SK-N-SH (cell line): Measurements from ENCODE around the gene MEX3A. TPM values are rescaled to one million over a fixed set of nuclear protein-coding genes. Genes with fewer than 3 reads are reported as not detected.

Experiments
- CTCF ChIA-PET: fragments of 300-600, 350-600 bp; formaldehyde crosslinking; extraction: SDS; loops from one replicate; lab custom pipeline; 2021; lab: Yijun Ruan, JAX
- POLR2A ChIA-PET: fragments of 350-600 bp; sonication (Branson Sonifier 250); formaldehyde crosslinking; extraction: SDS; loops from one replicate; lab custom pipeline; 2020; ENCODE audit warnings: antibody characterized with exemption, inconsistent platforms; lab: Yijun Ruan, JAX
- DNase-seq: peaks from one replicate; pipeline ENCODE4 v3.0.0; 2012
- H2AFZ ChIP-seq: fragments of 200-600 bp; sonication (generic); 2 replicates; pipeline ENCODE4 v1.8.1; 2016; ENCODE audit warnings: antibody characterized with exemption, mild to moderate bottlenecking, low read depth
- H3F3A ChIP-seq: fragments of 200-600 bp; sonication (generic); replicated peaks from 2 replicates; pipeline ENCODE3; 2016; ENCODE audit warnings: antibody characterized with exemption, mild to moderate bottlenecking; ENCODE audit not compliant: insufficient read depth
- H3K27ac ChIP-seq, 2 experiments: fragments of 200-500 bp in 1 of 2; fragments of 200-600 bp in 1 of 2; sonication (Bioruptor generic) in 1 of 2; sonication (generic), shearing (Covaris generic) in 1 of 2; 2 replicates each; pipeline versions ENCODE4 v1.5.1 to v1.6.1; 2014 to 2016; ENCODE audit warnings: low read depth in 2 of 2, inconsistent platforms in 1 of 2, low read length in 1 of 2, mild to moderate bottlenecking in 1 of 2, mixed read lengths in 1 of 2
- H3K27me3 ChIP-seq: fragments of 200-600 bp; sonication (generic), shearing (Covaris generic); 2 replicates; pipeline ENCODE4 v1.6.1; 2016; ENCODE audit warnings: mixed run types; ENCODE audit not compliant: insufficient read depth
- H3K36me3 ChIP-seq, 2 experiments: fragments of 200-500 bp in 1 of 2; fragments of 200-600 bp in 1 of 2; sonication (Bioruptor generic) in 1 of 2; sonication (generic) in 1 of 2; replicated peaks in 1 of 2; 2 replicates each; pipeline versions ENCODE3 to v1.5.1; 2014 to 2016; ENCODE audit warnings: low read length in 1 of 2, mild to moderate bottlenecking in 1 of 2; ENCODE audit not compliant: insufficient read depth in 2 of 2, control insufficient read depth in 1 of 2
- H3K4me1 ChIP-seq, 2 experiments: fragments of 200-500 bp in 1 of 2; fragments of 200-600 bp in 1 of 2; sonication (Bioruptor generic) in 1 of 2; sonication (generic), shearing (Covaris generic) in 1 of 2; 2 replicates each; pipeline versions ENCODE4 v1.5.1 to v1.6.1; 2014 to 2016; ENCODE audit warnings: low read depth in 1 of 2, low read length in 1 of 2, mixed run types in 1 of 2; ENCODE audit not compliant: insufficient read depth in 2 of 2, control insufficient read depth in 1 of 2
- H3K4me2 ChIP-seq: fragments of 200-600 bp; sonication (generic), shearing (Covaris generic); 2 replicates; pipeline ENCODE4 v1.6.1; 2017; ENCODE audit warnings: mixed run types
- H3K4me3 ChIP-seq, 2 experiments: fragments of 200-500 bp in 1 of 2; fragments of 200-600 bp in 1 of 2; sonication (Bioruptor generic) in 1 of 2; sonication (generic), shearing (Covaris generic) in 1 of 2; 2 replicates each; pipeline versions ENCODE4 v1.5.1 to v1.8.1; 2014 to 2016; ENCODE audit warnings: low read depth in 2 of 2, inconsistent platforms in 1 of 2, low read length in 1 of 2, mild to moderate bottlenecking in 1 of 2, mixed read lengths in 1 of 2, moderate library complexity in 1 of 2
- H3K79me2 ChIP-seq: fragments of 200-600 bp; sonication (generic); 2 replicates; pipeline ENCODE4 v1.8.1; 2017; ENCODE audit warnings: mild to moderate bottlenecking; ENCODE audit not compliant: insufficient read depth
- H3K9ac ChIP-seq: fragments of 200-600 bp; sonication (generic); 2 replicates; pipeline ENCODE4 v1.6.1; 2017; ENCODE audit warnings: mixed run types
- H3K9me2 ChIP-seq: fragments of 200-600 bp; sonication (generic); 2 replicates; pipeline ENCODE4 v1.6.1; 2017; ENCODE audit warnings: mixed run types
- H3K9me3 ChIP-seq: fragments of 200-600 bp; sonication (generic); 2 replicates; pipeline ENCODE4 v1.6.1; 2017; ENCODE audit warnings: mixed run types, mild to moderate bottlenecking, moderate library complexity
- H4K20me1 ChIP-seq: fragments of 200-600 bp; sonication (generic); 2 replicates; pipeline ENCODE4 v1.6.1; 2017; ENCODE audit warnings: mild to moderate bottlenecking, mixed run types; ENCODE audit not compliant: insufficient read depth
- CHD2 ChIP-seq: fragments of 150-350 bp; IDR thresholded peaks from 2 replicates; pipeline ENCODE4 v1.6.1; 2018; ENCODE audit warnings: low read length; ENCODE audit not compliant: partially characterized antibody
- EZH2phosphoT487 ChIP-seq: fragments of 200-600 bp; sonication (generic); IDR thresholded peaks from 2 replicates; pipeline ENCODE4 v1.6.1; 2017; ENCODE audit warnings: low read depth, mixed run types, mild to moderate bottlenecking, antibody characterized with exemption, moderate library complexity, borderline replicate concordance
- MEF2A ChIP-seq: IDR thresholded peaks from 2 replicates; pipeline ENCODE4 v1.4.0; 2012; ENCODE audit warnings: low read depth, borderline replicate concordance
- MXI1 ChIP-seq: IDR thresholded peaks from 2 replicates; pipeline ENCODE4 v1.6.1; 2012; ENCODE audit warnings: mild to moderate bottlenecking, low read depth, low read length, improper control_type of control experiment
- NRF1 ChIP-seq: IDR thresholded peaks from 2 replicates; pipeline ENCODE4 v1.6.1; 2012; ENCODE audit warnings: low read depth, mild to moderate bottlenecking, low read length
- POLR2AphosphoS5 ChIP-seq: IDR thresholded peaks from 2 replicates; pipeline ENCODE4 v1.6.1; 2012; ENCODE audit warnings: low read depth, low read length
- RAD21 ChIP-seq: IDR thresholded peaks from 2 replicates; pipeline ENCODE4 v1.6.1; 2012; ENCODE audit warnings: mild to moderate bottlenecking, low read length
- RFX5 ChIP-seq: IDR thresholded peaks from 2 replicates; pipeline ENCODE4 v1.6.1; 2012; ENCODE audit warnings: mild to moderate bottlenecking, improper control_type of control experiment, low read length
- RXRA ChIP-seq: IDR thresholded peaks from 2 replicates; pipeline ENCODE4 v1.4.0; 2012; ENCODE audit warnings: low read depth, mild to moderate bottlenecking, borderline replicate concordance
- SIN3A ChIP-seq: IDR thresholded peaks from 2 replicates; pipeline ENCODE4 v1.6.1; 2012; ENCODE audit warnings: low read depth, mild to moderate bottlenecking, low read length, moderate library complexity, borderline replicate concordance
- SMC3 ChIP-seq: IDR thresholded peaks from 2 replicates; pipeline ENCODE4 v1.6.1; 2012; ENCODE audit warnings: low read depth, low read length, improper control_type of control experiment
- TAF1 ChIP-seq: IDR thresholded peaks from 2 replicates; pipeline ENCODE4 v1.6.1; 2012; ENCODE audit warnings: low read depth, mild to moderate bottlenecking, low read length, moderate library complexity, borderline replicate concordance
- TEAD4 ChIP-seq: IDR thresholded peaks from 2 replicates; pipeline ENCODE4 v1.4.0; 2012; ENCODE audit warnings: mild to moderate bottlenecking, borderline replicate concordance; ENCODE audit not compliant: insufficient read depth
- USF2 ChIP-seq: fragments of 150-350 bp; IDR thresholded peaks from 2 replicates; pipeline ENCODE4 v1.6.1; 2017; ENCODE audit warnings: antibody characterized with exemption, low read length, low read depth, borderline replicate concordance
- WGBS: methylation state at CpG from one replicate; pipeline ENCODE4 v1.1.6; 2017; ENCODE audit warnings: low lambda C conversion rate; 5-methylcytosine and 5-hydroxymethylcytosine counted together
- polyA plus RNA-seq, 3 experiments: library from polyadenylated mRNA; depleted of rRNA; stranded (reverse); fragments of >200 nt; gene quantifications; 2 replicates each; pipeline ENCODE4 v1.2.3, GENCODE V29; 2012
- TF ChIP-seq, protein P1 (sequence below): IDR thresholded peaks from 2 replicates; pipeline ENCODE4 v1.4.0; 2012; ENCODE audit warnings: low read depth
- TF ChIP-seq, protein P2 (sequence below): IDR thresholded peaks from 2 replicates; pipeline ENCODE4 v1.6.1; 2012; ENCODE audit warnings: mild to moderate bottlenecking, low read depth, low read length, moderate library complexity
- TF ChIP-seq, protein P3 (sequence below): fragments of 150-350 bp; IDR thresholded peaks from 2 replicates; pipeline ENCODE4 v1.6.1; 2016; ENCODE audit warnings: mild to moderate bottlenecking, low read depth, low read length
- TF ChIP-seq, protein P4 (sequence below): IDR thresholded peaks from 2 replicates; pipeline ENCODE4; 2012
- TF ChIP-seq, protein P5 (sequence below): fragments of 200-600 bp; sonication (generic); IDR thresholded peaks from 2 replicates; pipeline ENCODE4 v1.6.1; 2017; ENCODE audit warnings: antibody characterized with exemption, mild to moderate bottlenecking, moderate library complexity

The MEX3A gene
- polyA plus RNA-seq, 1 of the 3 experiments (the other 2 are of a cell fraction): 16.2 TPM

DNA sequence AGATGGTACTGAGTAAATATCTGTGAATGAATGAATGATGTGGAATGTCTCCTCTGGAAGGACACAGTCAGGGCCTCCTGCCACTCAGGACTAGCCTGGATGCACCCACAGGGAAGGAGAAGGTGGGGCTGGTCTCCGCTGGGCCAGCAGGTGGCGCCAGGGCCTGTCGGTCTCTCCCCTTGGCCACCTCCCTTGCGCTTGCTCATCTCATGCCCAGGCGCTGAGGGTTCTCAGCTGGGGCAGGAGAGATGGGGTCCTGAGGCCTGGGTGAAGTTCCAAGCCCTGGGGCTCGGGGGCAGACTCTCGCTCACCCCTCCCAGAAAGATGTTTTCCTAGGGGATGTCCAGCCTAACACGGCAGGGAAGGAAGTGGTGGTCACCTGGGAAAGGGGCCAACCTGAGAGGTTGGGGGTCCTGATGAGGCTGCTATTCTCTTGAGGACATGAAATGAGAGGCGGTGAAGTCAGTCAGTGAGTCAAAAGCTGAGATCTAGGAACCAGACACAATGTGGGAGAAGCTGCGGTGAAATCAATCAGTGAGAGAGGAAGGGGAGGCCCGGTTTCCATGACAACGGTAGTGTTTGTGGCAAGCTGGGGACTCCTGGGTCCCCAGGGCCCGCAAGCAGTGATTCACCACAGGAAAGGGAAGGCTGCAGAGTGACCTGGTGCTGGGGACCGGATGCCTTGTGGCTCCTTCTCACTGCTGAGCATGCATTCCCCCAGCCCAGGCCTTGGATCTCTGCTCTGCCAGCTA is 14.6 kb upstream of the MEX3A start:
- H3K4me3 ChIP-seq: no peak overlapping the region; a peak in 1 of 4 replicates
- H3K9ac ChIP-seq: peak overlapping the region; percentile 69
- CTCF ChIA-PET: interaction anchor here (0.6 to 29.6 kb wide), 30 partner anchors 9 to 433 kb away, joined by 3 to 1559 read pairs (median 4); partner anchors contain the start of genes BGLAP, GLMP, LMNA and MEX3A
- peak overlapping the region; percentile 58; the same call in 1 of the 2 replicates for H2AFZ ChIP-seq
- no peaks in the 10 kb centered on the region for H4K20me1 ChIP-seq
- H3F3A ChIP-seq: peaks cover 22% of the 10 kb centered on the region
- H3K79me2 ChIP-seq: peaks cover 45% of the 10 kb centered on the region; the same call in 1 of the 2 replicates
- H3K9me2 ChIP-seq: no peaks in the 10 kb centered on the region
- POLR2A ChIA-PET: interaction anchor here (0.9 to 1.4 kb wide), 2 partner anchors 9 to 33 kb away, joined by 3 to 4 read pairs; no protein-coding TSS in a partner anchor
- H3K36me3 ChIP-seq: peaks cover 0 to 3% of the 10 kb centered on the region in 2 experiments
- DNase-seq: peak; percentile 89
- no peaks in the 10 kb centered on the region for H3K27me3 ChIP-seq
- H3K27ac ChIP-seq: peak overlapping the region; percentile 25 to 85; a peak in 3 of 4 replicates
- TF ChIP-seq SMC3: peak; percentile 100
- TF ChIP-seq, protein P1, sequence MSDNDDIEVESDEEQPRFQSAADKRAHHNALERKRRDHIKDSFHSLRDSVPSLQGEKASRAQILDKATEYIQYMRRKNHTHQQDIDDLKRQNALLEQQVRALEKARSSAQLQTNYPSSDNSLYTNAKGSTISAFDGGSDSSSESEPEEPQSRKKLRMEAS: 0 out of 2 replicates have a peak, but pooled peaks have one; percentile 37
- TF ChIP-seq RXRA: no peak
- no peak for TF ChIP-seq TEAD4
- TF ChIP-seq MEF2A: no peak
- peak; percentile 26; the same call in 1 of the 2 replicates for TF ChIP-seq POLR2AphosphoS5
- no peak for TF ChIP-seq USF2
- TF ChIP-seq, protein P2, sequence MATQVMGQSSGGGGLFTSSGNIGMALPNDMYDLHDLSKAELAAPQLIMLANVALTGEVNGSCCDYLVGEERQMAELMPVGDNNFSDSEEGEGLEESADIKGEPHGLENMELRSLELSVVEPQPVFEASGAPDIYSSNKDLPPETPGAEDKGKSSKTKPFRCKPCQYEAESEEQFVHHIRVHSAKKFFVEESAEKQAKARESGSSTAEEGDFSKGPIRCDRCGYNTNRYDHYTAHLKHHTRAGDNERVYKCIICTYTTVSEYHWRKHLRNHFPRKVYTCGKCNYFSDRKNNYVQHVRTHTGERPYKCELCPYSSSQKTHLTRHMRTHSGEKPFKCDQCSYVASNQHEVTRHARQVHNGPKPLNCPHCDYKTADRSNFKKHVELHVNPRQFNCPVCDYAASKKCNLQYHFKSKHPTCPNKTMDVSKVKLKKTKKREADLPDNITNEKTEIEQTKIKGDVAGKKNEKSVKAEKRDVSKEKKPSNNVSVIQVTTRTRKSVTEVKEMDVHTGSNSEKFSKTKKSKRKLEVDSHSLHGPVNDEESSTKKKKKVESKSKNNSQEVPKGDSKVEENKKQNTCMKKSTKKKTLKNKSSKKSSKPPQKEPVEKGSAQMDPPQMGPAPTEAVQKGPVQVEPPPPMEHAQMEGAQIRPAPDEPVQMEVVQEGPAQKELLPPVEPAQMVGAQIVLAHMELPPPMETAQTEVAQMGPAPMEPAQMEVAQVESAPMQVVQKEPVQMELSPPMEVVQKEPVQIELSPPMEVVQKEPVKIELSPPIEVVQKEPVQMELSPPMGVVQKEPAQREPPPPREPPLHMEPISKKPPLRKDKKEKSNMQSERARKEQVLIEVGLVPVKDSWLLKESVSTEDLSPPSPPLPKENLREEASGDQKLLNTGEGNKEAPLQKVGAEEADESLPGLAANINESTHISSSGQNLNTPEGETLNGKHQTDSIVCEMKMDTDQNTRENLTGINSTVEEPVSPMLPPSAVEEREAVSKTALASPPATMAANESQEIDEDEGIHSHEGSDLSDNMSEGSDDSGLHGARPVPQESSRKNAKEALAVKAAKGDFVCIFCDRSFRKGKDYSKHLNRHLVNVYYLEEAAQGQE: no peak
- no peak for TF ChIP-seq RFX5
- no peak for TF ChIP-seq SIN3A
- TF ChIP-seq TAF1: 0 out of 2 replicates have a peak, but pooled peaks have one; percentile 35
- no peak for TF ChIP-seq CHD2
- no peak for TF ChIP-seq MXI1
- TF ChIP-seq RAD21: peak; percentile 96
- TF ChIP-seq, protein P3, sequence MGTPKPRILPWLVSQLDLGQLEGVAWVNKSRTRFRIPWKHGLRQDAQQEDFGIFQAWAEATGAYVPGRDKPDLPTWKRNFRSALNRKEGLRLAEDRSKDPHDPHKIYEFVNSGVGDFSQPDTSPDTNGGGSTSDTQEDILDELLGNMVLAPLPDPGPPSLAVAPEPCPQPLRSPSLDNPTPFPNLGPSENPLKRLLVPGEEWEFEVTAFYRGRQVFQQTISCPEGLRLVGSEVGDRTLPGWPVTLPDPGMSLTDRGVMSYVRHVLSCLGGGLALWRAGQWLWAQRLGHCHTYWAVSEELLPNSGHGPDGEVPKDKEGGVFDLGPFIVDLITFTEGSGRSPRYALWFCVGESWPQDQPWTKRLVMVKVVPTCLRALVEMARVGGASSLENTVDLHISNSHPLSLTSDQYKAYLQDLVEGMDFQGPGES: no peak
- no peak for TF ChIP-seq EZH2phosphoT487
- TF ChIP-seq NRF1: peak; percentile 67
- TF ChIP-seq, protein P4, sequence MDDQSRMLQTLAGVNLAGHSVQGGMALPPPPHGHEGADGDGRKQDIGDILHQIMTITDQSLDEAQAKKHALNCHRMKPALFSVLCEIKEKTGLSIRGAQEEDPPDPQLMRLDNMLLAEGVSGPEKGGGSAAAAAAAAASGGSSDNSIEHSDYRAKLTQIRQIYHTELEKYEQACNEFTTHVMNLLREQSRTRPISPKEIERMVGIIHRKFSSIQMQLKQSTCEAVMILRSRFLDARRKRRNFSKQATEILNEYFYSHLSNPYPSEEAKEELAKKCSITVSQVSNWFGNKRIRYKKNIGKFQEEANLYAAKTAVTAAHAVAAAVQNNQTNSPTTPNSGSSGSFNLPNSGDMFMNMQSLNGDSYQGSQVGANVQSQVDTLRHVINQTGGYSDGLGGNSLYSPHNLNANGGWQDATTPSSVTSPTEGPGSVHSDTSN: peak; percentile 29; the same call in 1 of the 2 replicates
- TF ChIP-seq, protein P5, sequence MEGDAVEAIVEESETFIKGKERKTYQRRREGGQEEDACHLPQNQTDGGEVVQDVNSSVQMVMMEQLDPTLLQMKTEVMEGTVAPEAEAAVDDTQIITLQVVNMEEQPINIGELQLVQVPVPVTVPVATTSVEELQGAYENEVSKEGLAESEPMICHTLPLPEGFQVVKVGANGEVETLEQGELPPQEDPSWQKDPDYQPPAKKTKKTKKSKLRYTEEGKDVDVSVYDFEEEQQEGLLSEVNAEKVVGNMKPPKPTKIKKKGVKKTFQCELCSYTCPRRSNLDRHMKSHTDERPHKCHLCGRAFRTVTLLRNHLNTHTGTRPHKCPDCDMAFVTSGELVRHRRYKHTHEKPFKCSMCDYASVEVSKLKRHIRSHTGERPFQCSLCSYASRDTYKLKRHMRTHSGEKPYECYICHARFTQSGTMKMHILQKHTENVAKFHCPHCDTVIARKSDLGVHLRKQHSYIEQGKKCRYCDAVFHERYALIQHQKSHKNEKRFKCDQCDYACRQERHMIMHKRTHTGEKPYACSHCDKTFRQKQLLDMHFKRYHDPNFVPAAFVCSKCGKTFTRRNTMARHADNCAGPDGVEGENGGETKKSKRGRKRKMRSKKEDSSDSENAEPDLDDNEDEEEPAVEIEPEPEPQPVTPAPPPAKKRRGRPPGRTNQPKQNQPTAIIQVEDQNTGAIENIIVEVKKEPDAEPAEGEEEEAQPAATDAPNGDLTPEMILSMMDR: peak; percentile 96
- 33% methylated on average over 12 of the region's 14 CpGs for WGBS
- H3K4me1 ChIP-seq: peaks cover 13 to 23% of the 10 kb centered on the region in 2 experiments; a peak in 3 of 4 replicates
- H3K9me3 ChIP-seq: no peaks in the 10 kb centered on the region
- H3K4me2 ChIP-seq: peak overlapping the region; percentile 64
